Measurements from ENCODE around the gene GPR87. TPM values are rescaled to one million over a fixed set of nuclear protein-coding genes. Genes with fewer than 3 reads are reported as not detected.

Gene GPR87
- total RNA-seq, 2 donors from 2014 or later, result not detected

- H3K36me3 ChIP-seq (ENCODE audit: control insufficient read depth, insufficient read depth, low read length), result no peaks in the 10 kb centered on the region
- Mint-ChIP-seq H3K36me3 (ENCODE audit: low read depth) (no peaks in the 10 kb centered on the region), H3K4me1 (peaks cover 37% of the 10 kb centered on the region), H3K4me3 (no peak overlapping the region), H3K27ac (peak overlapping the region; percentile 93), H3K9me3 (no peaks in the 10 kb centered on the region), H3K27me3 (ENCODE audit: insufficient read depth) (no peaks in the 10 kb centered on the region)
- no peaks in the 10 kb centered on the region for H3K9me3 ChIP-seq (ENCODE audit: control insufficient read depth, low read length)
- H3K4me3 ChIP-seq (ENCODE audit: low read length), result no peak overlapping the region
- peak; percentile 60 for DNase-seq
- H3K27me3 ChIP-seq (ENCODE audit: control insufficient read depth, insufficient read depth, low read length, poor library complexity, severe bottlenecking), result no peaks in the 10 kb centered on the region
- H3K9ac ChIP-seq (ENCODE audit: extremely low read depth, low read length, poor library complexity, severe bottlenecking), result no peak overlapping the region
- peaks cover 10% of the 10 kb centered on the region for H3K4me1 ChIP-seq (ENCODE audit: control insufficient read depth, insufficient read depth, low read length)
- no peak overlapping the region for H3K27ac ChIP-seq (ENCODE audit: low read depth, low read length)
- 84 to 95% methylated on average over 2 to 6 of the region's 6 CpGs for WGBS, 2 experiments (ENCODE audit: insufficient coverage in 1 of 2, insufficient read length in 1 of 2)
- TF ChIP-seq, protein P1, sequence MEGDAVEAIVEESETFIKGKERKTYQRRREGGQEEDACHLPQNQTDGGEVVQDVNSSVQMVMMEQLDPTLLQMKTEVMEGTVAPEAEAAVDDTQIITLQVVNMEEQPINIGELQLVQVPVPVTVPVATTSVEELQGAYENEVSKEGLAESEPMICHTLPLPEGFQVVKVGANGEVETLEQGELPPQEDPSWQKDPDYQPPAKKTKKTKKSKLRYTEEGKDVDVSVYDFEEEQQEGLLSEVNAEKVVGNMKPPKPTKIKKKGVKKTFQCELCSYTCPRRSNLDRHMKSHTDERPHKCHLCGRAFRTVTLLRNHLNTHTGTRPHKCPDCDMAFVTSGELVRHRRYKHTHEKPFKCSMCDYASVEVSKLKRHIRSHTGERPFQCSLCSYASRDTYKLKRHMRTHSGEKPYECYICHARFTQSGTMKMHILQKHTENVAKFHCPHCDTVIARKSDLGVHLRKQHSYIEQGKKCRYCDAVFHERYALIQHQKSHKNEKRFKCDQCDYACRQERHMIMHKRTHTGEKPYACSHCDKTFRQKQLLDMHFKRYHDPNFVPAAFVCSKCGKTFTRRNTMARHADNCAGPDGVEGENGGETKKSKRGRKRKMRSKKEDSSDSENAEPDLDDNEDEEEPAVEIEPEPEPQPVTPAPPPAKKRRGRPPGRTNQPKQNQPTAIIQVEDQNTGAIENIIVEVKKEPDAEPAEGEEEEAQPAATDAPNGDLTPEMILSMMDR (conservative IDR thresholded peaks at IDR 0.05), result no peak
Observed at GRCh38 chr3:151306168-151306810, 10.3 kb downstream of the GPR87 start.

GRCh38 chr3:151305775-151306151, 10.9 kb downstream of the GPR87 start:
- peak overlapping the region; percentile 44 for H3K4me3 ChIP-seq (ENCODE audit: low read length)
- no peak overlapping the region for H3K4me3 Mint-ChIP-seq

GRCh38 chr3:151305060-151305774, 11.4 kb downstream of the GPR87 start:
- 30 to 52% methylated on average over 4 to 7 of the region's 7 CpGs for WGBS, 2 experiments (ENCODE audit: insufficient coverage in 1 of 2, insufficient read length in 1 of 2)
- Mint-ChIP-seq H3K4me3 (peak overlapping the region; percentile 24), H3K9me3 (no peaks in the 10 kb centered on the region), H3K27ac (peak overlapping the region; percentile 93), H3K4me1 (peaks cover 37% of the 10 kb centered on the region), H3K36me3 (ENCODE audit: low read depth) (no peaks in the 10 kb centered on the region), H3K27me3 (ENCODE audit: insufficient read depth) (no peaks in the 10 kb centered on the region)
- Histone ChIP-seq H3K9ac (ENCODE audit: extremely low read depth, low read length, poor library complexity, severe bottlenecking) (no peak overlapping the region), H3K4me1 (ENCODE audit: control insufficient read depth, insufficient read depth, low read length) (peaks cover 10% of the 10 kb centered on the region), H3K27ac (ENCODE audit: low read depth, low read length) (peak overlapping the region; percentile 45), H3K36me3 (ENCODE audit: control insufficient read depth, insufficient read depth, low read length) (no peaks in the 10 kb centered on the region), H3K27me3 (ENCODE audit: control insufficient read depth, insufficient read depth, low read length, poor library complexity, severe bottlenecking) (no peaks in the 10 kb centered on the region), H3K9me3 (ENCODE audit: control insufficient read depth, low read length) (no peaks in the 10 kb centered on the region), H3K4me3 (ENCODE audit: low read length) (peak overlapping the region; percentile 44)
- peak; percentile 95 for DNase-seq
- TF ChIP-seq, protein P1 (conservative IDR thresholded peaks at IDR 0.05), result peak; percentile 48

More at GRCh38 chr3:151305775-151306151, 10.9 kb downstream of the GPR87 start:
- no peak for DNase-seq
- WGBS, 2 experiments (ENCODE audit: insufficient coverage in 1 of 2, insufficient read length in 1 of 2), result 73 to 88% methylated on average over 4 of the region's 4 CpGs
- H3K27me3 ChIP-seq (ENCODE audit: control insufficient read depth, insufficient read depth, low read length, poor library complexity, severe bottlenecking), result no peaks in the 10 kb centered on the region
- H3K4me1 ChIP-seq (ENCODE audit: control insufficient read depth, insufficient read depth, low read length), result peaks cover 10% of the 10 kb centered on the region
- TF ChIP-seq, protein P1 (conservative IDR thresholded peaks at IDR 0.05), result no peak
- no peaks in the 10 kb centered on the region for H3K36me3 Mint-ChIP-seq (ENCODE audit: low read depth)
- no peaks in the 10 kb centered on the region for H3K36me3 ChIP-seq (ENCODE audit: control insufficient read depth, insufficient read depth, low read length)
- H3K27ac ChIP-seq (ENCODE audit: low read depth, low read length), result no peak overlapping the region
- peaks cover 37% of the 10 kb centered on the region for H3K4me1 Mint-ChIP-seq
- H3K9me3 ChIP-seq (ENCODE audit: control insufficient read depth, low read length), result no peaks in the 10 kb centered on the region
- H3K27ac Mint-ChIP-seq, result peak overlapping the region; percentile 93
- H3K9ac ChIP-seq (ENCODE audit: extremely low read depth, low read length, poor library complexity, severe bottlenecking), result no peak overlapping the region
- no peaks in the 10 kb centered on the region for H3K27me3 Mint-ChIP-seq (ENCODE audit: insufficient read depth)
- no peaks in the 10 kb centered on the region for H3K9me3 Mint-ChIP-seq

All from endodermal cell (in vitro differentiated cells).